HepG2 (cell line): ENCODE data around the gene NRG3. TPM values are rescaled to one million over a fixed set of nuclear protein-coding genes. Genes with fewer than 3 reads are reported as not detected.

Experiments used
- ATAC-seq: fragments of 200-7000 bp; cut with Tn5 transposase; 3 replicates; pipeline ENCODE4 v1.9.1; 2020; ENCODE audit warnings: mild to moderate bottlenecking, moderate library complexity
- BruUV-seq: library from RNA; stranded (reverse); fragments of 400-500 nt; replicated peaks from 2 replicates; lab custom pipeline; 2021; lab: Mats Ljungman, UMichigan
- CTCF ChIA-PET: fragments of 300-600 bp; formaldehyde crosslinking; extraction: SDS; loops from one replicate; lab custom pipeline; 2021; ENCODE audit warnings: low total read pairs, inconsistent platforms, low intra/inter-chr PET ratio; lab: Yijun Ruan, JAX
- POLR2A ChIA-PET: fragments of 350-600 bp; sonication (Branson Sonifier 250); formaldehyde crosslinking; loops from one replicate; lab custom pipeline; 2020; ENCODE audit warnings: antibody characterized with exemption, inconsistent platforms; lab: Yijun Ruan, JAX
- DNase-seq: peaks from one replicate; pipeline ENCODE4 v3.0.0-alpha.2; 2015; ENCODE audit warnings: low spot score
- FAIRE-seq: peaks from 3 replicates; lab custom pipeline; 2011; peaks lifted over from hg19 to GRCh38; lab: Jason Lieb, UNC
- H2AFZ ChIP-seq: one replicate; pipeline ENCODE4 v1.6.1; 2011; ENCODE audit warnings: low read length, inconsistent platforms
- H3K27ac ChIP-seq: fragments of 300-600 bp; 3 replicates; pipeline ENCODE4 v1.8.0; 2011; ENCODE audit warnings: mixed run types, mild to moderate bottlenecking, mixed read lengths, low read length, inconsistent platforms; ENCODE audit not compliant: insufficient read depth; ENCODE audit errors: extremely low read length
- H3K27me3 ChIP-seq, 2 experiments: fragments of 200-600 bp in 1 of 2; 2 replicates in 1 of 2; 3 replicates in 1 of 2; pipeline versions ENCODE4 v1.6.0 to v1.8.0; 2011; ENCODE audit warnings: low read length in 2 of 2, mild to moderate bottlenecking in 2 of 2, moderate library complexity in 2 of 2, inconsistent platforms in 1 of 2; ENCODE audit not compliant: insufficient read depth in 2 of 2, control insufficient read depth in 1 of 2
- H3K36me3 ChIP-seq, 2 experiments: fragments of 200-600 bp in 1 of 2; replicated peaks in 1 of 2; 2 replicates in 1 of 2; 3 replicates in 1 of 2; pipeline versions ENCODE4 v1.5.1 to v1.8.0; 2011; ENCODE audit warnings: low read length in 2 of 2, inconsistent platforms in 1 of 2; ENCODE audit not compliant: insufficient read depth in 2 of 2, control insufficient read depth in 1 of 2
- H3K4me1 ChIP-seq: 2 replicates; pipeline ENCODE4 v1.5.1; 2012; ENCODE audit warnings: low read length, inconsistent platforms; ENCODE audit not compliant: insufficient read depth
- H3K4me2 ChIP-seq: 2 replicates; pipeline ENCODE4 v1.6.0; 2011; ENCODE audit warnings: low read depth, low read length, inconsistent platforms
- H3K4me3 ChIP-seq, 3 experiments: fragments of 200-600 bp in 1 of 3; sonication (generic), shearing (Covaris generic) in 1 of 3; replicated peaks in 1 of 3; 2 replicates each; pipeline ENCODE4 v1.5.1; 2011 to 2016; ENCODE audit warnings: low read length in 3 of 3, inconsistent platforms in 2 of 3, low read depth in 2 of 3, mild to moderate bottlenecking in 2 of 3, control low read depth in 1 of 3, mixed read lengths in 1 of 3; ENCODE audit not compliant: insufficient read depth in 1 of 3
- H3K79me2 ChIP-seq: one replicate; pipeline ENCODE4 v1.6.1; 2011; ENCODE audit warnings: low read length, inconsistent platforms; ENCODE audit not compliant: insufficient read depth
- H3K9ac ChIP-seq: 2 replicates; pipeline ENCODE4 v1.6.0; 2011; ENCODE audit warnings: mild to moderate bottlenecking, low read depth, low read length, inconsistent platforms; ENCODE audit not compliant: insufficient read depth
- H3K9me3 ChIP-seq: 2 replicates; pipeline ENCODE4 v1.5.1; 2012; ENCODE audit warnings: mild to moderate bottlenecking, low read length
- H4K20me1 ChIP-seq: 2 replicates; pipeline ENCODE4 v1.6.0; 2011; ENCODE audit warnings: inconsistent platforms, mild to moderate bottlenecking, low read length, moderate library complexity; ENCODE audit not compliant: insufficient read depth
- BRCA1 ChIP-seq: sonication (generic); formaldehyde crosslinking; IDR thresholded peaks from 2 replicates; pipeline ENCODE4 v1.4.0; 2020; ENCODE audit warnings: missing genetic modification reagents
- CEBPG ChIP-seq: IDR thresholded peaks from 2 replicates; pipeline ENCODE4 v1.6.1; 2016
- CREM ChIP-seq, 2 experiments: sonication (generic) in 1 of 2; formaldehyde crosslinking in 1 of 2; IDR thresholded peaks; 2 replicates each; pipeline versions ENCODE4 v1.4.0 to v1.6.1; 2016 to 2020; ENCODE audit warnings: antibody characterized with exemption in 1 of 2, mild to moderate bottlenecking in 1 of 2, missing genetic modification reagents in 1 of 2
- ETV5 ChIP-seq: IDR thresholded peaks from 2 replicates; pipeline ENCODE4 v1.6.1; 2018; ENCODE audit warnings: missing biosample characterization, missing genetic modification reagents, inconsistent platforms, borderline replicate concordance
- HNRNPK ChIP-seq: fragments of 200-400 bp; formaldehyde crosslinking; IDR thresholded peaks from 2 replicates; pipeline ENCODE4 v1.6.1; 2018; ENCODE audit warnings: low read length, low read depth, moderate library complexity, mild to moderate bottlenecking; ENCODE audit not compliant: poor library complexity, severe bottlenecking
- PPARG ChIP-seq: conservative IDR thresholded peaks from 2 replicates; pipeline ENCODE4 v1.6.1; 2016; ENCODE audit warnings: missing biosample characterization, missing genetic modification reagents
- RXRB ChIP-seq: IDR thresholded peaks from 2 replicates; pipeline ENCODE4 v1.6.1; 2016; ENCODE audit warnings: borderline replicate concordance, missing genetic modification reagents, missing compliant biosample characterization
- ZFP36 ChIP-seq: fragments of 150-350 bp; IDR thresholded peaks from 2 replicates; pipeline ENCODE4 v1.6.1; 2018; ENCODE audit warnings: borderline replicate concordance, low read length, low read depth; ENCODE audit not compliant: partially characterized antibody
- ZFP37 ChIP-seq: sonication (generic); formaldehyde crosslinking; IDR thresholded peaks from 2 replicates; pipeline ENCODE4 v1.4.0; 2020; ENCODE audit warnings: missing genetic modification reagents, borderline replicate concordance
- ZFYVE20 ChIP-seq: sonication (generic); formaldehyde crosslinking; IDR thresholded peaks from 2 replicates; pipeline ENCODE4 v1.8.0; 2023; ENCODE audit warnings: low read depth, mild to moderate bottlenecking, moderate library complexity, missing genetic modification reagents, borderline replicate concordance
- ZNF230 ChIP-seq: sonication (generic); formaldehyde crosslinking; IDR thresholded peaks from 2 replicates; pipeline ENCODE4 v1.4.0; 2020; ENCODE audit warnings: mild to moderate bottlenecking, missing genetic modification reagents
- WGBS: methylation state at CpG from one replicate; pipeline ENCODE4 v1.1.6; 2017; ENCODE audit warnings: low lambda C conversion rate; 5-methylcytosine and 5-hydroxymethylcytosine counted together
- in situ Hi-C: cut with HindIII; loops from 2 replicates; pipeline ENCODE4 v1.10.0; 2017; ENCODE audit warnings: low pct_unique_long_range_greater_than_20kb; ENCODE audit not compliant: extremely low pct_ligation_motif_present
- intact Hi-C: fragments of 100-400 bp; cut with micrococcal nuclease; formaldehyde crosslinking; loops from one replicate; pipeline ENCODE4 v1.10.0; 2022; ENCODE audit not compliant: unreplicated experiment
- polyA plus RNA-seq, 8 experiments: library from polyadenylated mRNA; depleted of rRNA in 3 of 8; stranded (reverse) in 7 of 8; unstranded in 1 of 8; fragments of >200 nt; fragmentation: Illumina TruSeq in 4 of 8; extraction: Trizol in 4 of 8; gene quantifications; 2 replicates each; pipeline versions ENCODE4 v1.2.1 to v1.2.3, GENCODE V29; 2011 to 2016; ENCODE audit warnings: low read depth in 4 of 8, missing spikeins in 1 of 8, mixed read lengths in 1 of 8; ENCODE audit not compliant: insufficient read depth in 1 of 8
- total RNA-seq, 5 experiments: library from RNA; depleted of rRNA; stranded (reverse); fragments of >200 nt; fragmentation: Illumina TruSeq; extraction: Trizol; gene quantifications; 2 replicates each; pipeline ENCODE4 v1.2.3, GENCODE V29; 2016; ENCODE audit warnings: low read depth in 1 of 5
- TF ChIP-seq, protein P1 (sequence below): sonication (generic); formaldehyde crosslinking; IDR thresholded peaks from 2 replicates; pipeline ENCODE4 v1.5.1; 2020; ENCODE audit warnings: mild to moderate bottlenecking, missing genetic modification reagents, moderate library complexity

NRG3 gene
- total and polyA plus RNA-seq, 2 of the 13 experiments (the other 11 are each of a cell fraction or from before 2014, with no cell fraction given) = not detected

DNA sequence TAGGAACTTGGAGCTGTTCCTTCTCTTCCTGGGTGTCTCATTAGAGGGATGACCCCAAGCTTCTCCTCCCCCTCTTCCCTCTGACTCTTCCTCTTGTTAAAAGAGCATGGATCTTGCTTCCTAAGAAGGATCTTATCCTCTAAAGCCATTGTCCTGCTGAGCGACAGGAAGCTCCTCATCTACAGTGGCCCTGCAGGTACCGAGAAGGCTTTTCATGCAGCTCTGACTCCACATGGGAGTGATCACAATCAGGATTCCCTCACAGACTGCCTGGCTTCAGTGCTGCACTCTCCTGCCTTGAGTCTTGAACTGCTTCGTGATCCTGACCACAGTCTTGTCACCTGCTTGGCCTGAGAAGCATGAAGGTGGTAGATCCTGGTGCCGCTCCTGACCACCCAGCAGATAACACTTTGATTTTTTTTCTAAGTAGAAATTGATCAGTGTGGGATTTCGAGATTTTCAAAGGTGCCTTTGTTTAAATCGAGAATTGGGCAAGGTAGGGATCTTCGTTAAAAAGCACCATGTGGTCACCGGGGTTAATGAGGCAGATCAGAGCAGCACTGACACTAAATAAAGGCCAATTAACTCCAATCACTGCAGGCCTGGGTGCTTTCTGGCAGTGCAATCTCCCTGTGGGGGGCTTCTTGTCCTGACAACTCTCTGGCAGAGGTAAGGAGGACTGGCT is 376.4 kb downstream of the NRG3 start (continued):
- TF ChIP-seq CREM (IDR thresholded peaks at IDR 0.05) (no peak), CREM (CRISPR knock-in tag; IDR thresholded peaks at IDR 0.05) (no peak)

DNA sequence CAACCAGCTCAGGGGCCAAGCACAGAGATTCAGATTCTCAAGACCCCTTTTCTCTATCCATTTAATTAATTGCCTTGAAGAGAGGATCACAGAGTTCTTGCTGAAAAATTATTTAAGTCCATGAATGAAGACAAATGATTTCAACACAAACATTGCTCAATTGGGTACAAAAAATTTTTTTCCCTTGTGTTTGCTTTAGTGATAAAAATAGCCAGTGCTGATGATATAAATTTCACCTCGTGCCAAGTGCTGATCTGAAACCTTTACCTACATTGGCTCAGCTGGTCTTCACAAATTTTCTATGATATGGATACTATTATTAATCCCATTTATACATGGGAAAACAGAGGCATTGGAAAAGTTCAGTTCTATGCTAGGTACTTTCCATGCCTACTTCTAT is 377.1 kb downstream of the NRG3 start:
- in situ Hi-C loops = no loop called here
- CTCF ChIA-PET = no interaction called here
- POLR2A ChIA-PET = no interaction called here
- H3K79me2 ChIP-seq = no peaks in the 10 kb centered on the region
- 0% methylated on average over 1 of the region's 1 CpG for WGBS
- H3K27me3 ChIP-seq = no peaks in the 10 kb centered on the region
- TF ChIP-seq HNRNPK = no peak
- no peak for TF ChIP-seq PPARG (CRISPR knock-in tag)
- TF ChIP-seq ZNF230 = no peak
- TF ChIP-seq ZFYVE20 (CRISPR knock-in tag) = no peak
- TF ChIP-seq ZFP36 = no peak
- no peak for TF ChIP-seq CEBPG (CRISPR knock-in tag)
- no peak for TF ChIP-seq RXRB (CRISPR knock-in tag)
- TF ChIP-seq, protein P1, sequence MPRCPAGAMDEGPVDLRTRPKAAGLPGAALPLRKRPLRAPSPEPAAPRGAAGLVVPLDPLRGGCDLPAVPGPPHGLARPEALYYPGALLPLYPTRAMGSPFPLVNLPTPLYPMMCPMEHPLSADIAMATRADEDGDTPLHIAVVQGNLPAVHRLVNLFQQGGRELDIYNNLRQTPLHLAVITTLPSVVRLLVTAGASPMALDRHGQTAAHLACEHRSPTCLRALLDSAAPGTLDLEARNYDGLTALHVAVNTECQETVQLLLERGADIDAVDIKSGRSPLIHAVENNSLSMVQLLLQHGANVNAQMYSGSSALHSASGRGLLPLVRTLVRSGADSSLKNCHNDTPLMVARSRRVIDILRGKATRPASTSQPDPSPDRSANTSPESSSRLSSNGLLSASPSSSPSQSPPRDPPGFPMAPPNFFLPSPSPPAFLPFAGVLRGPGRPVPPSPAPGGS = no peak
- no peak for TF ChIP-seq ETV5
- TF ChIP-seq ZFP37 (CRISPR knock-in tag) = no peak
- no peak for TF ChIP-seq BRCA1 (CRISPR knock-in tag)
- TF ChIP-seq, all 625 proteins: peak for 0
- Histone ChIP-seq H3K9ac (no peak overlapping the region), H3K4me1 (no peaks in the 10 kb centered on the region), H2AFZ (no peak overlapping the region), H3K4me2 (no peak overlapping the region), H3K27ac (no peak overlapping the region), H3K4me3 (no peak overlapping the region), H3K36me3 (no peaks in the 10 kb centered on the region), H3K9me3 (peaks cover 94% of the 10 kb centered on the region), H4K20me1 (no peaks in the 10 kb centered on the region)
- BruUV-seq = no TSS peak
- ATAC-seq = no peak
- intact Hi-C loops = no loop called here
- FAIRE-seq = no peak
- DNase-seq = no peak
